Kidney epithelial cell (primary cell): ENCODE data around the gene NRROS. TPM values are rescaled to one million over a fixed set of nuclear protein-coding genes. Genes with fewer than 3 reads are reported as not detected.

Experiments
- DNase-seq: peaks from one replicate; pipeline ENCODE4 v3.0.0-alpha.2; 2010; ENCODE audit warnings: low read depth
- H3K27me3 ChIP-seq: 2 replicates; pipeline ENCODE4 v1.6.0; 2011; ENCODE audit warnings: low read length; ENCODE audit not compliant: control insufficient read depth, insufficient read depth
- H3K36me3 ChIP-seq: 2 replicates; pipeline ENCODE4 v1.5.1; 2011; ENCODE audit warnings: low read length; ENCODE audit not compliant: control insufficient read depth, insufficient read depth
- H3K4me3 ChIP-seq: 2 replicates; pipeline ENCODE4 v1.5.1; 2011; ENCODE audit warnings: low read depth, mild to moderate bottlenecking, control low read depth, low read length
- total RNA-seq: library from RNA; depleted of rRNA; stranded (reverse); fragments of >200 nt; gene quantifications from 2 replicates; pipeline ENCODE4 v1.2.3, GENCODE V29; 2015
- TF ChIP-seq, protein P1 (sequence below): IDR thresholded peaks from 2 replicates; pipeline ENCODE4 v1.5.1; 2011; ENCODE audit warnings: mild to moderate bottlenecking, moderate library complexity, low read length, control low read depth, inconsistent platforms; ENCODE audit not compliant: insufficient read depth, poor library complexity, severe bottlenecking

The NRROS gene
- total RNA-seq, 1 donor from 2014 or later, result 1.8 TPM

DNA sequence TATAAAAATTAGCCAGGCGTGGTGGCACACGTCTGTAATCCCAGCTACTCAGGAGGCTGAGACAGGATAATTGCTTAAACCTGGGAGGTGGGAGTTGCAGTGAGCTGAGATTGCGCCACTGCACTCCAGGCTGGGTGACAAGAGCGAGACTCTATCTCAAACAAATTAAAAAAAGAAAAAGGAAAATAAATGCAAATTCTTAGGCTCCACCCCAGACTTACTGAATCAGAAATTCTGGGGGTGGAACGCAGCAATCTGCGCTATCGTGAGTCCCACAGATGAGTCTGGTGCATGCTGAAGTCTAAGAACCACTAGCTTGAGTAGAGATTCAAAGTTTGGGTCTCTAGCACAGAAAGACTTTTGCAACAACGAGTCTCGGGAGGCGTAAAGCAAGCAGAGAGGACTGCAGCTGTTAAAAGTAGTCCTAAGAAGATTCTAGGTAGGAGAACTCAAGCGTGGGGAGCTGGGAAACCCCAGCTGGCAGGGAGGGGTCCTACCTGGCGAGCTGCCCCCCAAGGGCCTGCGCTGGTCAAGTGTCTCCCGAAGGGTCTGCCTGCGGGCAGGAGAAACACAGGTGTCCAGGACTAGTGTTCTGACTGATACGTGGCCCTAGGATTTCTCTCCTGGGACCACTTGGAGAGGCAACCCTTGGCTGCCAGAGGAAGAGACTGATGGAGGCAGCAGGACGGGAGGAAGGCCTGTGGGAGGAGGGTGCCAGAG lies 50.6 kb downstream of the NRROS start:
- Histone ChIP-seq H3K27me3 (no peaks in the 10 kb centered on the region), H3K36me3 (no peaks in the 10 kb centered on the region)
- TF ChIP-seq, protein P1, sequence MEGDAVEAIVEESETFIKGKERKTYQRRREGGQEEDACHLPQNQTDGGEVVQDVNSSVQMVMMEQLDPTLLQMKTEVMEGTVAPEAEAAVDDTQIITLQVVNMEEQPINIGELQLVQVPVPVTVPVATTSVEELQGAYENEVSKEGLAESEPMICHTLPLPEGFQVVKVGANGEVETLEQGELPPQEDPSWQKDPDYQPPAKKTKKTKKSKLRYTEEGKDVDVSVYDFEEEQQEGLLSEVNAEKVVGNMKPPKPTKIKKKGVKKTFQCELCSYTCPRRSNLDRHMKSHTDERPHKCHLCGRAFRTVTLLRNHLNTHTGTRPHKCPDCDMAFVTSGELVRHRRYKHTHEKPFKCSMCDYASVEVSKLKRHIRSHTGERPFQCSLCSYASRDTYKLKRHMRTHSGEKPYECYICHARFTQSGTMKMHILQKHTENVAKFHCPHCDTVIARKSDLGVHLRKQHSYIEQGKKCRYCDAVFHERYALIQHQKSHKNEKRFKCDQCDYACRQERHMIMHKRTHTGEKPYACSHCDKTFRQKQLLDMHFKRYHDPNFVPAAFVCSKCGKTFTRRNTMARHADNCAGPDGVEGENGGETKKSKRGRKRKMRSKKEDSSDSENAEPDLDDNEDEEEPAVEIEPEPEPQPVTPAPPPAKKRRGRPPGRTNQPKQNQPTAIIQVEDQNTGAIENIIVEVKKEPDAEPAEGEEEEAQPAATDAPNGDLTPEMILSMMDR, result no peak

DNA sequence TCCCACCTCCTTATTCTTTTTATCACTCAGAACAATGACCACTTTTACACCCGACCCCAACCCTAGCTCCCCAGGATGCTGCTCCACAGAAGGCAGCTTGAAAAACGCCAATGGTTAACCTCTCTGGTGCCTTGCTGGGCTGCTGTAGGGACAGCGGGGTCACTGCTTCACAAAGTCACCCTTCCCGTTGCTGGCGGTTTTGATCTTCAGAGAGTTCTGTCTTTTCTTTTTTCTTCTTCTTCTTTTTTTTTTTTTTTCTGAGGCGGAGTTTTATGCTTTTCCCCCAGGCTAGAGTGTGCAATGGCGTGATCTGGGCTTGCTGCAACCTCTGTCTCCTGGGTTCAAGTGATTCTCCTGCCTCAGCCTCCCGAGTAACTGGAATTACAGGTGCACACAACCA lies 51.9 kb downstream of the NRROS start:
- Histone ChIP-seq H3K27me3 (no peaks in the 10 kb centered on the region), H3K36me3 (no peaks in the 10 kb centered on the region), H3K4me3 (no peak overlapping the region)
- no peak for DNase-seq
- TF ChIP-seq, protein P1, result no peak

More for the DNA sequence above, 50.6 kb downstream of the NRROS start:
- DNase-seq, result no peak
- no peak overlapping the region for H3K4me3 ChIP-seq

DNA sequence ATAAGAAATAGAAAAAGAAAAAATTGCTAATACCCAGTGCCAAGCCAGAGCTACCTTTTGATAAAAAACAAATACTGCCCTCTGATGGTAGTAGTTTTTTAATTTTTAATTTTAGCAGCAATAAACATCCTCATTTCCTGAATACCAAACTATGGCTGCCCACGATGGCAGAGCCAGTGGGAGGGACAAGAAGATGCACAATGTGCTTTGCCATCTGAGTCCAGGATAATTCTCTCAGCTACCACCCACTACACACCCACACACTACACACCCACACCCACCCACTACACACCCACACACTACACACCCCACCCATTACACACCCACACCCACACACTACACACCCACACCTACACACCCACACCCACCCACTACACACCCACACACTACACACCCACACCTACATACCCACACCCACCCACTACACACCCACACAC lies 54.7 kb downstream of the NRROS start:
- Histone ChIP-seq H3K36me3 (no peaks in the 10 kb centered on the region), H3K27me3 (no peaks in the 10 kb centered on the region), H3K4me3 (no peak overlapping the region)
- no peak for DNase-seq
- TF ChIP-seq, protein P1, result no peak

DNA sequence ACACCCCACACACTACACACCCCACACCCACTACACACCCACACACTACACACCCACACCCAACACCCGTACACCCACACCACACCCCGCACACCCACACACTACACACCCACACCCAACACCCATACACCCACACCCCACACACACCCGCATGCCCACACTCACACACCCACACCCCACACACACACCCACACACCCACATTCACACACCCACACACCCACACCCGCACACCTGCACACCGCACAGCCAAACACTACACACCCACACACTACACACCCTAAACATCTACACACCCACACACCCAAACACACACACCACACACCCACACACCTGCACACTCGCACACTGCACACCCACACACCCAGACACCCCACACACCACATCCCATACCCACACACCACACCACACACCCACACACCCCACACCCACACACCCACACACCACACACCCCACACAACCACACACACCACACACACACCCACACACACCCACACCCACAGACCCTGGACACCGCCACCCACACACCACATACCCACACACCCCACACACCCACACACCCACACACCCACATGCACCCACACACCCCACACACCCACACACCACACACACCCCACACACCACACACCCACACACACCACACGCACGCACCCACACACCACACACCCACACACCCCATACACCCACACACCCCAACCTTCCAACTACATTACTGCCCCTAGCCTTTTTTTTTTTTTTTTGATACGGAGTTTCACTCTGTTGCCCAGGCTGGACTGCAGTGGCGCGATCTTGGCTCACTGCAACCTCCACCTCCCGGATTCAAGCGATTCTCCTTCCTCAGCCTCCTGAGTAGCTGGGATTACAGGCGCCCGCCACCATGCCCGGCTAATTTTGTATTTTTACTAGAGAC lies 55.7 kb downstream of the NRROS start:
- Histone ChIP-seq H3K27me3 (no peaks in the 10 kb centered on the region), H3K36me3 (no peaks in the 10 kb centered on the region), H3K4me3 (no peak overlapping the region)
- DNase-seq, result no peak
- TF ChIP-seq, protein P1, result no peak

DNA sequence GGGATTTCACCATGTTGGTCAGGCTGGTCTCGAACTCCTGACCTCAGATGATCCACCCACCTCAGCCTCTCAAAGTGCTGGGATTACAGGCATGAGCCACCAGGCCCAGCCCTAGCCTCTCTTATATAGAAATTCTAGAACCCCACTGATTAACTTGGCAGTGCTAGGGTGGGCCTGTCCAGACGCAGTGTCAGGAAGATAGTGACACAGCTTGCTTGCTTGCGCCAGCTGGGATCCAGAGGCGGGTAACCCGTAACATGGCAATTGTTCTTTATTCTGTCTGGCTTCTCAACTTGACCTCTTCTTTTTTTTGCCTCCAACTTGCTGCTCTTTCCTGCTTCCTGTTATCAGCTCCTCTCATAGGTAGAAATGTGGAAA lies 56.3 kb downstream of the NRROS start:
- Histone ChIP-seq H3K27me3 (no peaks in the 10 kb centered on the region), H3K4me3 (no peak overlapping the region), H3K36me3 (no peaks in the 10 kb centered on the region)
- DNase-seq, result no peak
- TF ChIP-seq, protein P1, result no peak
